Measurements from ENCODE around the gene BCL2L15.

BCL2L15 gene

DNA sequence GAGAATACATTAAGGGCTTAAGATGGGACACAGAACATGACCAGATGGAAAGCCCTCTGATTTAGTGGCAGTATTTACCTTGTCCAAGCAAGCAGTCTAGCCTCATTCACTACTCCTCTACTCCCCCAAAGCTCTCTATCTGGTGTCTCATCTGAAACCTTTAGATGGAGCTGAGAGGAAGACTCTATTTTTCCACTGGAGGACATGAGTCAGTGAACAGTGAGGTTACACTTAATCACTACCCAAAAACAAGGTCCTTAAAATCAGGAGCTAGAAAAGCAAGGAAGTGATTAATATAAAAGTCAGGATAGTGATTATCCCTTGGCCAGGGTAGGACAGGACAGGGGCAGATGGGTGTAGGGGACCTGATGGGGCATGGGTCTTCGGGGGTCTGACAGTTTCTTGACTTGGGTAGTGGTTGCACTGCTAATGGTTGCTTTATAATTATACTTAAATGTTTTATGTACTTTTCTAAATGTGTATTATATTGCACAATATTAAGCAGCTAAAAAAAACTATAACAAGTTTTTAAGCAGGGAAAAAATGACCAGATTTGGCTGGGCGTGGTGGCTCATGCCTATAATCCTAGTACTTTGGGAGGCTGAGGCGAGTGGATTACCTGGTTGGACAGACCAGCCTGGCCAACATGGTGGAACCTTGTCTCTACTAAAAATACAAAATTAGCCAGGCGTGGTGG is 18.8 kb downstream of the BCL2L15 start:
- Histone ChIP-seq H3K9me2 (replicated peaks; ENCODE audit: control insufficient read depth, low read length) (no peaks in the 10 kb centered on the region), H3K4me1 (ENCODE audit: control insufficient read depth, low read length) (peaks cover 51% of the 10 kb centered on the region), H3F3A (ENCODE audit: control insufficient read depth, insufficient read depth) (peaks cover 13% of the 10 kb centered on the region), H3K27ac (ENCODE audit: low read depth, low read length) (no peak overlapping the region), H3K79me2 (ENCODE audit: control insufficient read depth, low read length) (peaks cover 72% of the 10 kb centered on the region), H3K9me3 (ENCODE audit: control insufficient read depth, insufficient read depth, low read length) (no peaks in the 10 kb centered on the region), H4K20me1 (ENCODE audit: control insufficient read depth, insufficient read depth, low read depth, low read length) (no peaks in the 10 kb centered on the region), H3K4me3 (ENCODE audit: low read length) (no peak overlapping the region), H3K36me3 (ENCODE audit: control insufficient read depth, low read length) (peaks cover 27% of the 10 kb centered on the region), H3K4me2 (ENCODE audit: low read length) (peak overlapping the region; percentile 82; the same call in 1 of the 2 replicates), H3K27me3 (ENCODE audit: control insufficient read depth, low read length) (no peaks in the 10 kb centered on the region)
- TF ChIP-seq, protein P1, sequence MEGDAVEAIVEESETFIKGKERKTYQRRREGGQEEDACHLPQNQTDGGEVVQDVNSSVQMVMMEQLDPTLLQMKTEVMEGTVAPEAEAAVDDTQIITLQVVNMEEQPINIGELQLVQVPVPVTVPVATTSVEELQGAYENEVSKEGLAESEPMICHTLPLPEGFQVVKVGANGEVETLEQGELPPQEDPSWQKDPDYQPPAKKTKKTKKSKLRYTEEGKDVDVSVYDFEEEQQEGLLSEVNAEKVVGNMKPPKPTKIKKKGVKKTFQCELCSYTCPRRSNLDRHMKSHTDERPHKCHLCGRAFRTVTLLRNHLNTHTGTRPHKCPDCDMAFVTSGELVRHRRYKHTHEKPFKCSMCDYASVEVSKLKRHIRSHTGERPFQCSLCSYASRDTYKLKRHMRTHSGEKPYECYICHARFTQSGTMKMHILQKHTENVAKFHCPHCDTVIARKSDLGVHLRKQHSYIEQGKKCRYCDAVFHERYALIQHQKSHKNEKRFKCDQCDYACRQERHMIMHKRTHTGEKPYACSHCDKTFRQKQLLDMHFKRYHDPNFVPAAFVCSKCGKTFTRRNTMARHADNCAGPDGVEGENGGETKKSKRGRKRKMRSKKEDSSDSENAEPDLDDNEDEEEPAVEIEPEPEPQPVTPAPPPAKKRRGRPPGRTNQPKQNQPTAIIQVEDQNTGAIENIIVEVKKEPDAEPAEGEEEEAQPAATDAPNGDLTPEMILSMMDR (IDR thresholded peaks at IDR 0.05; ENCODE audit: low read depth, low read length, poor library complexity, severe bottlenecking), result no peak
- no peak for TF ChIP-seq EZH2phosphoT487 (IDR thresholded peaks at IDR 0.05; ENCODE audit: borderline replicate concordance, low read length)

DNA sequence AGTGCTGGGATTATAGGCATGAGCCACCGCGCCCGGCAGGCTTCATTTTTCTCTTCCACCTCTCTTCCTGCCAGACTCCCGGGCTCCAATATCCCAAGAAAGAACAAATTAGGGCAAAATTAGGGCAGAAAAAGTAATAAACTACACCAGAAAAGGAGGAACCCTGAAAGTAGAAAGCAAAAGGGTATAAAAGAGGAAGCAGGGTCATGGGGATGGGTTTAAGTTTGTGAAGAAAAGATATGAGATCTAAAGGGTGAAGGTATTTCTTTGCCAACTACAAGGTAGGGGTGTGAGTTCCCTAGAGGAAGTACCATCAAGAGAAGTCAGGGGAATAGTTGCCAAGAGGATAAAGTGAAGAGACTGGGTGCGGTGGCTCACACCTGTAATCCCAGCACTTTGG is 25.7 kb downstream of the BCL2L15 start:
- Histone ChIP-seq H3F3A (ENCODE audit: control insufficient read depth, insufficient read depth) (peaks cover 17% of the 10 kb centered on the region), H3K4me3 (ENCODE audit: low read length) (no peak overlapping the region), H3K79me2 (ENCODE audit: control insufficient read depth, low read length) (peaks cover 61% of the 10 kb centered on the region), H3K4me2 (ENCODE audit: low read length) (no peak overlapping the region; the same call in 1 of the 2 replicates), H4K20me1 (ENCODE audit: control insufficient read depth, insufficient read depth, low read depth, low read length) (no peaks in the 10 kb centered on the region), H3K36me3 (ENCODE audit: control insufficient read depth, low read length) (peaks cover 47% of the 10 kb centered on the region), H3K27me3 (ENCODE audit: control insufficient read depth, low read length) (no peaks in the 10 kb centered on the region), H3K4me1 (ENCODE audit: control insufficient read depth, low read length) (peaks cover 63% of the 10 kb centered on the region), H3K9me3 (ENCODE audit: control insufficient read depth, insufficient read depth, low read length) (no peaks in the 10 kb centered on the region), H3K9me2 (replicated peaks; ENCODE audit: control insufficient read depth, low read length) (no peaks in the 10 kb centered on the region), H3K27ac (ENCODE audit: low read depth, low read length) (no peak overlapping the region)
- TF ChIP-seq EZH2phosphoT487 (IDR thresholded peaks at IDR 0.05; ENCODE audit: borderline replicate concordance, low read length), result no peak
- TF ChIP-seq, protein P1 (IDR thresholded peaks at IDR 0.05; ENCODE audit: low read depth, low read length, poor library complexity, severe bottlenecking), result no peak

DNA sequence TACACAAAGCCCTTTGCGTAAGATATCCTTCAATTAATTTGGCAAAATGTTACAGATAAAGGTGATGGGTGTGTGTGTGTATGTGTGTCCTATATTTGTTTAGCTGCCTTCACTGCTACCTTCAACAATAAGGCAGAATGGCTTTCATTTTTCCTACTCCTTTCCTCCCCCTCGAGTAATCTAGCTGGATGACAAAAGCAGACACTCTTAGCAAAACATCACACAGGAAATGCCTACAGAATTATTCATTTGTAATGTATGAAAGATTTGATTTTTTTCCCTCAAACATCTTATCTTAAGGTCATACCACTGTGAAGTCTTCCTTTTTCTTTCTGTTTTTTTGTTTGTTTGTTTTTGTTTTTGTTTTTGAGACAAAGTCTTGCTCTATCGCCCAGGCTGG is 26.5 kb downstream of the BCL2L15 start:
- Histone ChIP-seq H3F3A (ENCODE audit: control insufficient read depth, insufficient read depth) (peaks cover 17% of the 10 kb centered on the region), H4K20me1 (ENCODE audit: control insufficient read depth, insufficient read depth, low read depth, low read length) (no peaks in the 10 kb centered on the region), H3K36me3 (ENCODE audit: control insufficient read depth, low read length) (peaks cover 54% of the 10 kb centered on the region), H3K27me3 (ENCODE audit: control insufficient read depth, low read length) (no peaks in the 10 kb centered on the region), H3K79me2 (ENCODE audit: control insufficient read depth, low read length) (peaks cover 55% of the 10 kb centered on the region), H3K4me3 (ENCODE audit: low read length) (peak overlapping the region; percentile 56; the same call in 1 of the 2 replicates), H3K4me2 (ENCODE audit: low read length) (peak overlapping the region; percentile 72), H3K9me2 (replicated peaks; ENCODE audit: control insufficient read depth, low read length) (no peaks in the 10 kb centered on the region), H3K9me3 (ENCODE audit: control insufficient read depth, insufficient read depth, low read length) (no peaks in the 10 kb centered on the region), H3K27ac (ENCODE audit: low read depth, low read length) (peak overlapping the region; percentile 84), H3K4me1 (ENCODE audit: control insufficient read depth, low read length) (peaks cover 66% of the 10 kb centered on the region)
- TF ChIP-seq, protein P1 (IDR thresholded peaks at IDR 0.05; ENCODE audit: low read depth, low read length, poor library complexity, severe bottlenecking), result no peak
- TF ChIP-seq EZH2phosphoT487 (IDR thresholded peaks at IDR 0.05; ENCODE audit: borderline replicate concordance, low read length), result no peak
